ENCODE data around the gene RAPSN. TPM values are rescaled to one million over a fixed set of nuclear protein-coding genes. Genes with fewer than 3 reads are reported as not detected.

RAPSN gene
- total and polyA plus RNA-seq, 2 experiments from 2014 or later = not detected

Other genes with a start within 250 kb of the RAPSN start
- gene DDB2, start 234.2 kb downstream of the RAPSN start, total RNA-seq = 45.1 and 79.4 TPM in 2 replicates
- gene DDB2, start 234.2 kb downstream of the RAPSN start, polyA plus RNA-seq = 40.5 and 65.2 TPM in 2 replicates
- gene ACP2, start 200.3 kb downstream of the RAPSN start, total RNA-seq = 87.7 and 94.0 TPM in 2 replicates
- gene ACP2, start 200.3 kb downstream of the RAPSN start, polyA plus RNA-seq = 67.1 and 67.5 TPM in 2 replicates
- gene NR1H3, start 191.1 kb downstream of the RAPSN start, total RNA-seq = 21.4 and 31.6 TPM in 2 replicates
- gene NR1H3, start 191.1 kb downstream of the RAPSN start, polyA plus RNA-seq = 16.2 and 30.6 TPM in 2 replicates
- gene MADD, start 179.0 kb downstream of the RAPSN start, total RNA-seq = 62.5 and 103 TPM in 2 replicates
- gene MADD, start 179.0 kb downstream of the RAPSN start, polyA plus RNA-seq = 58.8 and 70.2 TPM in 2 replicates
- 489 and 605 TPM in 2 replicates for gene MYBPC3, start 96.4 kb downstream of the RAPSN start, total RNA-seq
- gene MYBPC3, start 96.4 kb downstream of the RAPSN start, polyA plus RNA-seq = 476 and 751 TPM in 2 replicates
- not detected in 2 replicates for gene SPI1, start 70.6 kb downstream of the RAPSN start, total RNA-seq
- gene SPI1, start 70.6 kb downstream of the RAPSN start, polyA plus RNA-seq = 0.56 and 1.3 TPM in 2 replicates
- 71.7 and 79.4 TPM in 2 replicates for gene SLC39A13, start 40.5 kb downstream of the RAPSN start, total RNA-seq
- gene SLC39A13, start 40.5 kb downstream of the RAPSN start, polyA plus RNA-seq = 80.8 and 86.6 TPM in 2 replicates
- 107 and 161 TPM in 2 replicates for gene PSMC3, start 22.7 kb downstream of the RAPSN start, total RNA-seq
- gene PSMC3, start 22.7 kb downstream of the RAPSN start, polyA plus RNA-seq = 161 and 236 TPM in 2 replicates
- gene CELF1, start 104.0 kb upstream of the RAPSN start, total RNA-seq = 72.2 and 178 TPM in 2 replicates
- gene CELF1, start 104.0 kb upstream of the RAPSN start, polyA plus RNA-seq = 98.9 and 162 TPM in 2 replicates
- gene PTPMT1, start 116.5 kb upstream of the RAPSN start, total RNA-seq = 212 and 246 TPM in 2 replicates
- 123 and 143 TPM in 2 replicates for gene PTPMT1, start 116.5 kb upstream of the RAPSN start, polyA plus RNA-seq
- gene KBTBD4, start 129.8 kb upstream of the RAPSN start, total RNA-seq = 16.9 and 22.5 TPM in 2 replicates
- gene KBTBD4, start 129.8 kb upstream of the RAPSN start, polyA plus RNA-seq = 18.6 and 23.9 TPM in 2 replicates
- gene NDUFS3, start 129.9 kb upstream of the RAPSN start, total RNA-seq = 79.1 and 128 TPM in 2 replicates
- 210 and 232 TPM in 2 replicates for gene NDUFS3, start 129.9 kb upstream of the RAPSN start, polyA plus RNA-seq
- gene FAM180B, start 137.5 kb upstream of the RAPSN start, total RNA-seq = not detected in 2 replicates
- 0.12 TPM in 1 of 2 replicates, not detected in the other for gene FAM180B, start 137.5 kb upstream of the RAPSN start, polyA plus RNA-seq
- gene C1QTNF4, start 145.3 kb upstream of the RAPSN start, total RNA-seq = 72.9 and 80.9 TPM in 2 replicates
- 50.8 and 53.6 TPM in 2 replicates for gene C1QTNF4, start 145.3 kb upstream of the RAPSN start, polyA plus RNA-seq
- 72.6 and 97.5 TPM in 2 replicates for gene MTCH2, start 193.4 kb upstream of the RAPSN start, total RNA-seq
- 231 and 271 TPM in 2 replicates for gene MTCH2, start 193.4 kb upstream of the RAPSN start, polyA plus RNA-seq

Data from cardiac muscle cell (in vitro differentiated cells and primary cell).